Epithelial cell of esophagus (primary cell): ENCODE data around the gene SYTL5.

ENCODE experiments used
- DNase-seq: peaks from one replicate; pipeline ENCODE4 v3.0.0; 2010; ENCODE audit warnings: low read depth
- H3K4me3 ChIP-seq: 2 replicates; pipeline ENCODE4 v1.5.1; 2011; ENCODE audit warnings: mild to moderate bottlenecking, low read length, control low read depth
- TF ChIP-seq, protein P1 (sequence below): IDR thresholded peaks from 2 replicates; pipeline ENCODE4 v1.5.1; 2011; ENCODE audit warnings: low read depth, mild to moderate bottlenecking, low read length, control low read depth, inconsistent platforms; ENCODE audit not compliant: insufficient read depth; ENCODE audit errors: missing control alignments

Gene SYTL5

DNA sequence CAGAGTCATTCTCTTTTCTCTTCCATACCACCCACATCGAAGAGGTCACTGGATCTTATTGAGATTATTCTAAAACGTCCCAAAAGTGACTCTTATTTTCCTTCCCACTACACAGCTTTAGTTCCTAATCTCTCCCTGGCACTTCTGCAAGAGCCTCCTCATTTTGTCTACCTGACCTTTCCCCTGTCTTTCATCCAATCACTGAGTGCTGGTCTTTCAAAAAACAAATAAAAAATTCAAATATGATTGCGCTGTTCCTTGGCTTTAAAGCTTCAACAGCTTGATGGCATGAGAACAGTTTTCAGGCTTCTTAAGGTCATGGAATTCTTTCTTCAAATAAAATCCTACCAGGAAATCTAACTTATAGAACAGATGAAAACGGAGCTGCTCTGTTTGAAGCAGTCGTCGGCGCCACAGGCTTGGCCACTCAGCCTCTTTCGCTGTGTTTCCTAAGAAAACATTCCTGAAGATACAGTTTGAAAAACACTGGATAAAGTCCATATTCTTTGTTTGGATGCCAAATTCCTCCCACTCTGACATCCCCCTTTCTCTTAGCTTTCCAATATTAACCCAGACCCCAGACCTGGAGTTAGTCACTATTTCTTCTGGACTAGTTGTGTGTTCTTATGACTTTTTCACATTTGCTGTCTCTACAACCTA lies 12.5 kb downstream of the SYTL5 start:
- H3K4me3 ChIP-seq = no peak overlapping the region
- TF ChIP-seq, protein P1, sequence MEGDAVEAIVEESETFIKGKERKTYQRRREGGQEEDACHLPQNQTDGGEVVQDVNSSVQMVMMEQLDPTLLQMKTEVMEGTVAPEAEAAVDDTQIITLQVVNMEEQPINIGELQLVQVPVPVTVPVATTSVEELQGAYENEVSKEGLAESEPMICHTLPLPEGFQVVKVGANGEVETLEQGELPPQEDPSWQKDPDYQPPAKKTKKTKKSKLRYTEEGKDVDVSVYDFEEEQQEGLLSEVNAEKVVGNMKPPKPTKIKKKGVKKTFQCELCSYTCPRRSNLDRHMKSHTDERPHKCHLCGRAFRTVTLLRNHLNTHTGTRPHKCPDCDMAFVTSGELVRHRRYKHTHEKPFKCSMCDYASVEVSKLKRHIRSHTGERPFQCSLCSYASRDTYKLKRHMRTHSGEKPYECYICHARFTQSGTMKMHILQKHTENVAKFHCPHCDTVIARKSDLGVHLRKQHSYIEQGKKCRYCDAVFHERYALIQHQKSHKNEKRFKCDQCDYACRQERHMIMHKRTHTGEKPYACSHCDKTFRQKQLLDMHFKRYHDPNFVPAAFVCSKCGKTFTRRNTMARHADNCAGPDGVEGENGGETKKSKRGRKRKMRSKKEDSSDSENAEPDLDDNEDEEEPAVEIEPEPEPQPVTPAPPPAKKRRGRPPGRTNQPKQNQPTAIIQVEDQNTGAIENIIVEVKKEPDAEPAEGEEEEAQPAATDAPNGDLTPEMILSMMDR = no peak
- DNase-seq = no peak

DNA sequence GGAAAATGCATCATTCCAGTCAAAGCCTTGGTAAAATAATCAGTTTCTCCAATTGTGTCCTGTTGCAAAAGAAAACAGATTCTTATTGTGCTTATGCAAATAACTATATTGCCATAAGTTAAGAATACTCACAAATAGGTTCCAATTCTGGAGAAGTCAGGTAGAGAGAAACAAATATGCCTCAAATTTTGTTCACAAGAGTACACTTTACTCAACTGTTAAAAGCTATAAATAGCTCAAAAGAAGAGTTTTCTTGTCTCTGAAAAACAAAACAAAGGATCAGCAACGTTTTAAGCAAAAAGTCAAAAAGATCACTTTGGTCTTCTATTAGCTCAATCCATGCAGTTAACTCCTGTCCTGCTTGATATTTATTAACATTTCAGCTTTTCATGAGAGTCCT lies 21.9 kb downstream of the SYTL5 start:
- TF ChIP-seq, protein P1 = no peak
- no peak overlapping the region for H3K4me3 ChIP-seq
- no peak for DNase-seq

DNA sequence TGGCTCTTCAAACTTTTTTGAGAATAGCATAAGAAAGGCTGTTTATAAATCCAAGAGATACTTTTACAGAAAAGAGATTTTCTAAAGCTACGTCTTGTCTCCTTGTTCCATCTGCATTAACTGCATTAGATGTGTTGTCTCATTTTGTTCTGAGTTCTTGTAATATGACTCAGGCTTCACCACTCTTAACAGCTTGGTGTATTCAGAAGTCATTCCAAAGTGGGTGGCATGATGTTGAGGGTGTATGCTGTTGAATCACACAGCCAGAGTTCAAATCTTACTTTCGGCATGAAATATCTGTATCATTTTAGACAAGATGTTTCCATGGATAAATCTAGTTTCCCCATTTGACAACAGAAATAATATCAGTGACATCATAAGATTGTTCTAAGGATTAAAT lies 30.1 kb downstream of the SYTL5 start:
- DNase-seq = peak; percentile 19
- TF ChIP-seq, protein P1 = no peak
- no peak overlapping the region for H3K4me3 ChIP-seq

DNA sequence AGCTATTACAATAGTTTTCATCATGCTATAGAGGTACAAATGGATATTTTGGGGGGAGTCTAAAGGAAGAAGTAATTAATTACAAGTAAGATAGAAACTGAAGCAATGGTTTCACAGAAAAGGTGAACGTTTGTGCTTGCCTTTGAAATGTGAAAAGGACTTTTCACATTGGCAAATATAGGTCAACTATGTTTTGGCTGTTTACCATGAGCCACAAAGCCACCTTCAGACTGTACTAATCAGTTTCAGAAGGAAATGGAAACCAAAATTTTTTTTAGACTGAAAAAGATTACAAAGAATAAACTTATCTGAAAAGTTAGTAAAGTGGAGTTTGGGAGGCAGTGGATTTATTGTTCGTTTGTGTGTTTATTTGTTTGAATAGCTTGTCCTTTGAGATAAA lies 32.1 kb downstream of the SYTL5 start:
- TF ChIP-seq, protein P1 = no peak
- no peak for DNase-seq
- no peak overlapping the region for H3K4me3 ChIP-seq

DNA sequence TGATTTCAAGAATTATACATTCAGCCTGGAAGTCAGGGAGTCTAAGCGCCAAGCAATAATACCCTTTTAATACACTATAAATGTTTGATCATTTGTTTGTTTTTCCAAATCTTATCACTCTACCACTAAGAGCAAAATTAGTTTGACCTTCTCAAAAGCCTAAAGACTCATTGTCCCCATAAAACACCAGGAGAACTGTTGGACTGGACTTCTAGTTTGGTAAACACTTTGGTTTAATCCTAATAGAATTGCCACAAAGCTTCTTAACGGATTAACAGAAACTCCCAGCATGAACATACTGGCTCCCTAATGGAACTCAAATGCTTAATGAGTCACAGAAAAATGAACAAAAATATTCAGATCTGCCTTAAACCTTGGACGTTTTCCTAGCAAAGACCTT lies 34.9 kb downstream of the SYTL5 start:
- TF ChIP-seq, protein P1 = no peak
- DNase-seq = no peak

DNA sequence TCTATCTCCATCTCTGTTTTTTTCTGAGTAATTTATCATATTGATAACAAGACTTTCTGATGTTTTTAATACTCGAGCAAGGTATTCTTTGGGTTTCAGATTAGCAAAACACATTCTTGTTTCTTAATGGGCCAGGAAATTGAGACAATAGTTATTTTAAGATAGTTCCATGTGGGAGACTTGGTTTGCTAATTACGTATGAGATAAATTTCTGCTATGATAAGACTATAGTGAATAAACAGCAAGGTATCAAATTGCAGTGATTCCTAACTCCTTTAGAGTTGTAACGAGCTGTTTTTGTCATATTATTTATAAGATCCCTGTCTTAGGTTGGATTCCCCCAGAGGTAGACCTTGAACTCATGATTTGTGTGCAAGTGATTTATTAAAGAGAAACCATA lies 38.3 kb downstream of the SYTL5 start:
- no peak overlapping the region for H3K4me3 ChIP-seq
- DNase-seq = no peak
- TF ChIP-seq, protein P1 = no peak

More for the DNA sequence above, 34.9 kb downstream of the SYTL5 start:
- no peak overlapping the region for H3K4me3 ChIP-seq

DNA sequence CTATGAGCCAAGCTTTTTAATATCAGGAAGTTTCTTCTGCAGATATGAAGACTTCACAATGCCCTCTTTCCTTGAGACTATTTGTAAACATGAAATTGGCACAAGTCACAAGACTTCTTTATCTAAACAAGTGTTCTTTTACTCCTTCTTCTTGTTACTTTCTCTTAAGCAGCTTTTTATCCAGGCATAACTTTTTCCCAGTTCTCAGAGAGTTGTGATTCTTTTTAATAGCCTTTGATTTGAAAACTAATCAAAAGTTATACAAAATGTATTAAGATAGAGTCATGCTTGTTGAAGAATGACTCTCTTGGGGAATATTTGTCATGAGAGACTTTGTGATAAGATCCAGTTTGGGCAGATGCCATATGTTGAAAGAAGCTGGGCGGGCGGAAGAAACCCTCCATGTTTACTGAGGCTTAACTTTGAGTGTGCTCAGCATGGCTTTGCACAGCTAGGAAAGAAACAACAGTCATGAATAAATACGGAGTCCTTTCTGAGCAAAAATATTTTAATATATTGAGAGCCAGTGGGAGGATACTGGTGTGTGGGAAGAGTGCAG lies 39.3 kb downstream of the SYTL5 start:
- TF ChIP-seq, protein P1 = no peak
- no peak overlapping the region for H3K4me3 ChIP-seq
- DNase-seq = peak; percentile 39
